GM19395 (cell line): Measurements from ENCODE around the gene NTNG1.
"Not testable (repeated sequence)": the region's sequence is repeated elsewhere in the genome, so short reads cannot be mapped to it uniquely, and the experiment has no call there.

Experiments
- ATAC-seq: cut with Tn5 transposase; IDR thresholded peaks from one replicate; pipeline ENCODE4 v1.9.1; 2021; ENCODE audit warnings: mild to moderate bottlenecking, moderate library complexity; ENCODE audit not compliant: unreplicated experiment

NTNG1 gene

GRCh38 chr1:107140703-107141490 lies at the start of gene NTNG1:
Gene NTNG1 (plus strand): TSS chr1:107141039.
- peak; percentile 47 for ATAC-seq

GRCh38 chr1:107091418-107091817 lies 49.4 kb upstream of the NTNG1 start:
- no peak for ATAC-seq

- ATAC-seq = not testable (repeated sequence)
Observed at GRCh38 chr1:107093395-107093794, 47.4 kb upstream of the NTNG1 start.

- ATAC-seq = no peak
Observed at GRCh38 chr1:107095647-107096046, 45.2 kb upstream of the NTNG1 start.

- no peak for ATAC-seq
Observed at GRCh38 chr1:107096690-107097089, 44.1 kb upstream of the NTNG1 start.

GRCh38 chr1:107098961-107099360 lies 41.9 kb upstream of the NTNG1 start:
- ATAC-seq = no peak

GRCh38 chr1:107100331-107100984 lies 40.4 kb upstream of the NTNG1 start:
- ATAC-seq = no peak

GRCh38 chr1:107105914-107106313 lies 34.9 kb upstream of the NTNG1 start:
- ATAC-seq = no peak

- no peak for ATAC-seq
Observed at GRCh38 chr1:107110326-107110725, 30.5 kb upstream of the NTNG1 start.

GRCh38 chr1:107116306-107116790 lies 24.5 kb upstream of the NTNG1 start:
- no peak for ATAC-seq

- ATAC-seq = no peak
Observed at GRCh38 chr1:107122225-107122624, 18.6 kb upstream of the NTNG1 start.

GRCh38 chr1:107123741-107124140 lies 17.1 kb upstream of the NTNG1 start:
- no peak for ATAC-seq

- no peak for ATAC-seq
Observed at GRCh38 chr1:107124694-107125093, 16.1 kb upstream of the NTNG1 start.

GRCh38 chr1:107132195-107132594 lies 8.6 kb upstream of the NTNG1 start:
- no peak for ATAC-seq

GRCh38 chr1:107132780-107133179 lies 8.1 kb upstream of the NTNG1 start:
- no peak for ATAC-seq

GRCh38 chr1:107135463-107135862 lies 5.4 kb upstream of the NTNG1 start:
- ATAC-seq = no peak

GRCh38 chr1:107138166-107138565 lies 2.7 kb upstream of the NTNG1 start:
- ATAC-seq = no peak

- no peak for ATAC-seq
Observed at GRCh38 chr1:107138767-107139445, 1.9 kb upstream of the NTNG1 start.

- no peak for ATAC-seq
Observed at GRCh38 chr1:107139833-107140702, 771 bp upstream of the NTNG1 start.

GRCh38 chr1:107141491-107142126 lies 770 bp downstream of the NTNG1 start:
- peak; percentile 42 for ATAC-seq
